IMR-90 (cell line): ENCODE data around the gene CCDC63. TPM values are rescaled to one million over a fixed set of nuclear protein-coding genes. Genes with fewer than 3 reads are reported as not detected.

Experiments
- ATAC-seq: fragments of 200-7000 bp; cut with Tn5 transposase; 2 replicates; pipeline ENCODE4 v1.9.1; 2020; ENCODE audit warnings: low read depth, mild to moderate bottlenecking, moderate library complexity
- BruUV-seq: library from RNA; stranded (reverse); fragments of 400-500 nt; replicated peaks from 2 replicates; lab custom pipeline; 2021; lab: Mats Ljungman, UMichigan
- CTCF ChIA-PET: fragments of 300-600 bp; formaldehyde crosslinking; extraction: SDS; loops from one replicate; lab custom pipeline; 2021; ENCODE audit warnings: antibody characterized with exemption; lab: Yijun Ruan, JAX
- POLR2A ChIA-PET: fragments of 300-600 bp; sonication (Branson Sonifier 250); formaldehyde crosslinking; loops from one replicate; lab custom pipeline; 2022; ENCODE audit warnings: antibody characterized with exemption; ENCODE audit not compliant: unreplicated experiment; lab: Charles Lee
- DNase-seq: peaks from one replicate; pipeline ENCODE4 v3.0.0; 2013
- H2AFZ ChIP-seq: replicated peaks from 2 replicates; pipeline ENCODE3; 2013; ENCODE audit warnings: low read length, mild to moderate bottlenecking; ENCODE audit not compliant: poor library complexity
- H2AK5ac ChIP-seq: 2 replicates; pipeline ENCODE4 v1.6.1; 2013; ENCODE audit warnings: low read depth, low read length, inconsistent platforms
- H2AK9ac ChIP-seq: replicated peaks from 2 replicates; pipeline ENCODE3; 2013; ENCODE audit warnings: mild to moderate bottlenecking, low read depth, low read length, moderate library complexity; ENCODE audit not compliant: poor library complexity
- H2BK120ac ChIP-seq: 2 replicates; pipeline ENCODE4 v1.6.1; 2013; ENCODE audit warnings: low read depth, low read length, inconsistent platforms
- H2BK15ac ChIP-seq: 3 replicates; pipeline ENCODE4 v1.6.1; 2013; ENCODE audit warnings: low read depth, low read length, inconsistent platforms
- H2BK20ac ChIP-seq: 2 replicates; pipeline ENCODE4 v1.6.1; 2013; ENCODE audit warnings: low read depth, mild to moderate bottlenecking, inconsistent platforms, low read length, moderate library complexity
- H2BK5ac ChIP-seq: 2 replicates; pipeline ENCODE4 v1.6.1; 2013; ENCODE audit warnings: mild to moderate bottlenecking, low read depth, low read length, inconsistent platforms; ENCODE audit not compliant: poor library complexity, severe bottlenecking
- H3K14ac ChIP-seq: replicated peaks from 2 replicates; pipeline ENCODE4 v1.6.1; 2013; ENCODE audit warnings: low read depth, low read length, inconsistent platforms
- H3K18ac ChIP-seq: 2 replicates; pipeline ENCODE4 v1.6.1; 2013; ENCODE audit warnings: low read depth, low read length, control low read depth
- H3K23ac ChIP-seq: 2 replicates; pipeline ENCODE4 v1.6.1; 2013; ENCODE audit warnings: low read depth, low read length, inconsistent platforms
- H3K27ac ChIP-seq: 2 replicates; pipeline ENCODE4 v1.5.1; 2013; ENCODE audit warnings: mild to moderate bottlenecking, control low read depth, low read length; ENCODE audit not compliant: insufficient read depth
- H3K27me3 ChIP-seq: 2 replicates; pipeline ENCODE4 v1.6.1; 2013; ENCODE audit warnings: low read length; ENCODE audit not compliant: control insufficient read depth, insufficient read depth
- H3K36me3 ChIP-seq: 2 replicates; pipeline ENCODE4 v1.6.1; 2013; ENCODE audit warnings: low read length, mixed read lengths; ENCODE audit not compliant: control insufficient read depth, insufficient read depth
- H3K4ac ChIP-seq: 2 replicates; pipeline ENCODE4 v1.6.1; 2013; ENCODE audit warnings: low read depth, low read length, inconsistent platforms
- H3K4me1 ChIP-seq: 2 replicates; pipeline ENCODE4 v1.6.1; 2013; ENCODE audit warnings: low read length, mixed read lengths; ENCODE audit not compliant: control insufficient read depth, insufficient read depth
- H3K4me2 ChIP-seq: 2 replicates; pipeline ENCODE4 v1.6.1; 2013; ENCODE audit warnings: low read depth, mild to moderate bottlenecking, control low read depth, low read length, moderate library complexity
- H3K4me3 ChIP-seq: 2 replicates; pipeline ENCODE4 v1.5.1; 2013; ENCODE audit warnings: low read depth, mild to moderate bottlenecking, control low read depth, low read length, moderate library complexity; ENCODE audit not compliant: insufficient read depth
- H3K56ac ChIP-seq: 2 replicates; pipeline ENCODE4 v1.6.1; 2013; ENCODE audit warnings: low read length, inconsistent platforms; ENCODE audit not compliant: insufficient read depth; ENCODE audit errors: extremely low read depth
- H3K79me1 ChIP-seq, 2 experiments: 2 replicates each; pipeline ENCODE4 v1.6.1; 2013; ENCODE audit warnings: low read length in 2 of 2, inconsistent platforms in 1 of 2, low read depth in 1 of 2
- H3K9ac ChIP-seq: 2 replicates; pipeline ENCODE4 v1.6.1; 2013; ENCODE audit warnings: low read depth, low read length, control low read depth
- H3K9me1 ChIP-seq: 2 replicates; pipeline ENCODE4 v1.6.1; 2013; ENCODE audit warnings: low read length, inconsistent platforms; ENCODE audit not compliant: insufficient read depth
- H3K9me3 ChIP-seq: 2 replicates; pipeline ENCODE4 v1.6.1; 2013; ENCODE audit warnings: low read length; ENCODE audit not compliant: control insufficient read depth, insufficient read depth
- H4K20me1 ChIP-seq: 2 replicates; pipeline ENCODE4 v1.6.1; 2013; ENCODE audit warnings: low read length, inconsistent platforms; ENCODE audit not compliant: insufficient read depth
- H4K5ac ChIP-seq: 2 replicates; pipeline ENCODE4 v1.6.1; 2013; ENCODE audit warnings: mild to moderate bottlenecking, low read depth, low read length, control low read depth
- H4K8ac ChIP-seq, 2 experiments: 2 replicates each; pipeline ENCODE4 v1.6.1; 2013; ENCODE audit warnings: low read depth in 2 of 2, low read length in 2 of 2, control low read depth in 1 of 2, inconsistent platforms in 1 of 2
- H4K91ac ChIP-seq: 2 replicates; pipeline ENCODE4 v1.6.1; 2013; ENCODE audit warnings: low read depth, low read length, inconsistent platforms; ENCODE audit not compliant: insufficient read depth
- BHLHE40 ChIP-seq: fragments of 150-350 bp; IDR thresholded peaks from 2 replicates; pipeline ENCODE4 v1.6.1; 2016; ENCODE audit warnings: mild to moderate bottlenecking, low read depth, low read length
- CEBPB ChIP-seq: IDR thresholded peaks from 2 replicates; pipeline ENCODE4 v1.6.1; 2012; ENCODE audit warnings: low read depth, low read length, improper control_type of control experiment
- FOS ChIP-seq: fragments of 150-350 bp; IDR thresholded peaks from 2 replicates; pipeline ENCODE4 v1.6.1; 2016; ENCODE audit warnings: low read depth, low read length
- MAFK ChIP-seq: IDR thresholded peaks from 2 replicates; pipeline ENCODE4 v1.6.1; 2012; ENCODE audit warnings: low read depth, low read length, improper control_type of control experiment
- MXI1 ChIP-seq: IDR thresholded peaks from 2 replicates; pipeline ENCODE4 v1.6.1; 2012; ENCODE audit warnings: low read depth, mild to moderate bottlenecking, low read length, moderate library complexity, borderline replicate concordance
- NFE2L2 ChIP-seq: fragments of 150-350 bp; IDR thresholded peaks from 2 replicates; pipeline ENCODE4 v1.6.1; 2016; ENCODE audit warnings: low read depth, mild to moderate bottlenecking, low read length
- POLR2A ChIP-seq: IDR thresholded peaks from 2 replicates; pipeline ENCODE4 v1.6.1; 2012; ENCODE audit warnings: mild to moderate bottlenecking, low read depth, low read length
- RAD21 ChIP-seq: IDR thresholded peaks from 2 replicates; pipeline ENCODE4 v1.6.1; 2012; ENCODE audit warnings: low read length, improper control_type of control experiment
- RCOR1 ChIP-seq: IDR thresholded peaks from 2 replicates; pipeline ENCODE4 v1.6.1; 2012; ENCODE audit warnings: mild to moderate bottlenecking, low read length, improper control_type of control experiment; ENCODE audit not compliant: insufficient replicate concordance
- RFX5 ChIP-seq: IDR thresholded peaks from 2 replicates; pipeline ENCODE4 v1.8.0; 2012; ENCODE audit warnings: low read depth, mild to moderate bottlenecking, low read length, moderate library complexity
- SMC3 ChIP-seq: fragments of 150-350 bp; IDR thresholded peaks from 2 replicates; pipeline ENCODE4 v1.6.1; 2016; ENCODE audit warnings: low read depth, mild to moderate bottlenecking, antibody characterized with exemption, low read length, moderate library complexity
- whole genome bisulfite sequencing, 2 experiments: methylation state at CpG; one replicate each; pipeline versions ENCODE4 v1.1.5 to v1.1.7; 2013; ENCODE audit warnings: missing lambda C conversion rate in 2 of 2; ENCODE audit not compliant: insufficient read length in 1 of 2; ENCODE audit errors: extremely low coverage in 2 of 2; 5-methylcytosine and 5-hydroxymethylcytosine counted together
- dilution Hi-C: fragments of 300-500 bp; cut with HindIII; formaldehyde crosslinking; loops from one replicate; pipeline ENCODE4 v1.14.3; 2018; ENCODE audit warnings: low sequenced_read_pairs; ENCODE audit not compliant: unreplicated experiment
- in situ Hi-C: fragments of 300-500 bp; cut with MboI; formaldehyde crosslinking; loops from 3 replicates; pipeline ENCODE4 v1.14.3; 2019; ENCODE audit warnings: low sequenced_read_pairs, inconsistent platforms, mixed read lengths
- intact Hi-C: fragments of 100-400 bp; cut with micrococcal nuclease; formaldehyde crosslinking; loops from 2 replicates; pipeline ENCODE4 v1.10.0; 2022
- polyA plus RNA-seq, 3 experiments: library from polyadenylated mRNA; depleted of rRNA; stranded (reverse); fragments of >200 nt; gene quantifications; 2 replicates each; pipeline ENCODE4 v1.2.3, GENCODE V29; 2012; ENCODE audit warnings: low replicate concordance in 1 of 3
- total RNA-seq: library from RNA; depleted of rRNA; stranded (reverse); fragments of >200 nt; gene quantifications from 2 replicates; pipeline ENCODE4 v1.2.3, GENCODE V29; 2012
- TF ChIP-seq, protein P1 (sequence below): fragments of 150-350 bp; IDR thresholded peaks from 2 replicates; pipeline ENCODE4 v1.6.1; 2016; ENCODE audit warnings: low read depth, mild to moderate bottlenecking, low read length, moderate library complexity, borderline replicate concordance
- TF ChIP-seq, protein P2 (sequence below): fragments of 150-350 bp; IDR thresholded peaks from 2 replicates; pipeline ENCODE4 v1.6.1; 2017; ENCODE audit warnings: mild to moderate bottlenecking, antibody characterized with exemption, low read length, low read depth
- TF ChIP-seq, protein P3 (sequence below): conservative IDR thresholded peaks from 2 replicates; pipeline ENCODE4 v1.5.1; 2012; ENCODE audit warnings: mild to moderate bottlenecking, low read depth, low read length, improper control_type of control experiment

The CCDC63 gene
- total and polyA plus RNA-seq, 2 of the 4 experiments (the other 2 are of a cell fraction): not detected

DNA sequence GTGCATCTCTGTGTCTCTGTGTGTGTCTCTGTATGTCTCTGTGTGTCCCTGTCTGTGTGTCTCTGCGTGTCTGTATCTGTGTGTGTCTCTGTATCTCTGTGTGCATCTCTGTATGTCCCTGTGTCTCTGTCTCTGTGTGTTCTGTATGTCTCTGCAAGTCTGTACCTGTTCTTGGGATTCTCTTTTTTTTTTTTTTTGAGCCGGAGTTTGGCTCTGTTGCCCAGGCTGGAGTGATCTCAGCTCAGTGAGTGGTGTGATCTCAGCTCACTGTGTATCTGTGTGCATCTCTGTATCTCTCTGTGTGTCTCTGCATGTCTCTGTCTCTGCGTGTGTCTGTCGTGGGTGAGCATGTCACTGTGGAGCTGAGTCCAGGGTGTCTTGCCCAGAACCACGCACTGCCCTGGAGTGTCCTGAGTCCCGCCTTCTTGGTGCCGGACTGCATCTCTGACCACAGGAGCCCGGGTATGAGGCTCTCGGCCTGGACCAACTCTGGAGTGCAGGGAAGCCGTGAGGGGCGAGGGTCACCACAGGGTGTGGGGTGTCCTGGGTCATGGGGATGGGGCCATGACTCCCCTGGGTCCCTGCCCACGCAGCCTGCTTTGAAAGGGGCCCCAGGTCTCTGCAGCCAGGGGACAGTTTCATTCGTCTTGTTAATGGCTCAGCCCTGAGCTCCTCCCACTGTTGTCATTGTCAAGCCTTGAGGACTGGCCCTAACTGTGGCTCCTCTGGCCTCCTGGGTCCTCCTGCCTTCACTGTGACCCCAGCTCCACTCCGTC, 61.8 kb downstream of the CCDC63 start:
- H3K18ac ChIP-seq: no peak overlapping the region
- peaks cover 4% of the 10 kb centered on the region for H3K27me3 ChIP-seq
- no peak overlapping the region for H2AFZ ChIP-seq
- H4K5ac ChIP-seq: no peak overlapping the region
- H4K20me1 ChIP-seq: no peaks in the 10 kb centered on the region
- ChIA-PET CTCF (no interaction called here), POLR2A (no interaction called here)
- H2AK9ac ChIP-seq: no peak overlapping the region
- no peak overlapping the region for H3K4me3 ChIP-seq
- H2BK120ac ChIP-seq: no peak overlapping the region
- no peak overlapping the region for H2BK20ac ChIP-seq
- H3K56ac ChIP-seq: no peak overlapping the region
- no peak overlapping the region for H3K9ac ChIP-seq
- intact Hi-C loops: no loop called here
- H3K4me1 ChIP-seq: no peaks in the 10 kb centered on the region
- dilution Hi-C loops: no loop called here
- WGBS, 2 experiments: 37% methylated on average over 3 of the region's 14 CpGs; no CpG with 5 or more reads in 1 of the 2 experiments
- H3K9me3 ChIP-seq: no peaks in the 10 kb centered on the region
- ATAC-seq (no peak), DNase-seq (no peak)
- no peak for TF ChIP-seq POLR2A
- no peak for TF ChIP-seq MXI1
- no peak for TF ChIP-seq RCOR1
- TF ChIP-seq RAD21: no peak
- no peak for TF ChIP-seq FOS
- no peak for TF ChIP-seq BHLHE40
- TF ChIP-seq, protein P1, sequence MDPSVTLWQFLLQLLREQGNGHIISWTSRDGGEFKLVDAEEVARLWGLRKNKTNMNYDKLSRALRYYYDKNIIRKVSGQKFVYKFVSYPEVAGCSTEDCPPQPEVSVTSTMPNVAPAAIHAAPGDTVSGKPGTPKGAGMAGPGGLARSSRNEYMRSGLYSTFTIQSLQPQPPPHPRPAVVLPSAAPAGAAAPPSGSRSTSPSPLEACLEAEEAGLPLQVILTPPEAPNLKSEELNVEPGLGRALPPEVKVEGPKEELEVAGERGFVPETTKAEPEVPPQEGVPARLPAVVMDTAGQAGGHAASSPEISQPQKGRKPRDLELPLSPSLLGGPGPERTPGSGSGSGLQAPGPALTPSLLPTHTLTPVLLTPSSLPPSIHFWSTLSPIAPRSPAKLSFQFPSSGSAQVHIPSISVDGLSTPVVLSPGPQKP: no peak
- TF ChIP-seq, protein P2, sequence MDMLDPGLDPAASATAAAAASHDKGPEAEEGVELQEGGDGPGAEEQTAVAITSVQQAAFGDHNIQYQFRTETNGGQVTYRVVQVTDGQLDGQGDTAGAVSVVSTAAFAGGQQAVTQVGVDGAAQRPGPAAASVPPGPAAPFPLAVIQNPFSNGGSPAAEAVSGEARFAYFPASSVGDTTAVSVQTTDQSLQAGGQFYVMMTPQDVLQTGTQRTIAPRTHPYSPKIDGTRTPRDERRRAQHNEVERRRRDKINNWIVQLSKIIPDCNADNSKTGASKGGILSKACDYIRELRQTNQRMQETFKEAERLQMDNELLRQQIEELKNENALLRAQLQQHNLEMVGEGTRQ: no peak
- TF ChIP-seq NFE2L2: no peak
- TF ChIP-seq SMC3: no peak
- TF ChIP-seq MAFK: no peak
- no peak for TF ChIP-seq CEBPB
- no peak for TF ChIP-seq RFX5
- TF ChIP-seq, protein P3, sequence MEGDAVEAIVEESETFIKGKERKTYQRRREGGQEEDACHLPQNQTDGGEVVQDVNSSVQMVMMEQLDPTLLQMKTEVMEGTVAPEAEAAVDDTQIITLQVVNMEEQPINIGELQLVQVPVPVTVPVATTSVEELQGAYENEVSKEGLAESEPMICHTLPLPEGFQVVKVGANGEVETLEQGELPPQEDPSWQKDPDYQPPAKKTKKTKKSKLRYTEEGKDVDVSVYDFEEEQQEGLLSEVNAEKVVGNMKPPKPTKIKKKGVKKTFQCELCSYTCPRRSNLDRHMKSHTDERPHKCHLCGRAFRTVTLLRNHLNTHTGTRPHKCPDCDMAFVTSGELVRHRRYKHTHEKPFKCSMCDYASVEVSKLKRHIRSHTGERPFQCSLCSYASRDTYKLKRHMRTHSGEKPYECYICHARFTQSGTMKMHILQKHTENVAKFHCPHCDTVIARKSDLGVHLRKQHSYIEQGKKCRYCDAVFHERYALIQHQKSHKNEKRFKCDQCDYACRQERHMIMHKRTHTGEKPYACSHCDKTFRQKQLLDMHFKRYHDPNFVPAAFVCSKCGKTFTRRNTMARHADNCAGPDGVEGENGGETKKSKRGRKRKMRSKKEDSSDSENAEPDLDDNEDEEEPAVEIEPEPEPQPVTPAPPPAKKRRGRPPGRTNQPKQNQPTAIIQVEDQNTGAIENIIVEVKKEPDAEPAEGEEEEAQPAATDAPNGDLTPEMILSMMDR: no peak
- H3K36me3 ChIP-seq: no peaks in the 10 kb centered on the region
- no peak overlapping the region for H3K4me2 ChIP-seq
- no peak overlapping the region for H2BK15ac ChIP-seq
- no peak overlapping the region for H3K4ac ChIP-seq
- in situ Hi-C loops: no loop called here
- H4K91ac ChIP-seq: no peak overlapping the region
- H3K9me1 ChIP-seq: no peaks in the 10 kb centered on the region
- H2AK5ac ChIP-seq: no peak overlapping the region
- no peak overlapping the region for H4K8ac ChIP-seq
- H3K23ac ChIP-seq: no peak overlapping the region
- no peaks in the 10 kb centered on the region for H3K79me1 ChIP-seq
- BruUV-seq: no TSS peak
- H3K27ac ChIP-seq: no peak overlapping the region
- H3K14ac ChIP-seq: no peak overlapping the region
- H2BK5ac ChIP-seq: no peak overlapping the region
